ENCODE measurements around the gene SAFB2. TPM values are rescaled to one million over a fixed set of nuclear protein-coding genes. Genes with fewer than 3 reads are reported as not detected.

Gene SAFB2
- total and polyA plus RNA-seq, 2 donors (not counting 3 experiments of a cell fraction or from before 2014, with no cell fraction given): 24.6 to 85.9 TPM

GRCh38 chr19:5619946-5620345 is 2.6 kb downstream of the SAFB2 start:
- FAIRE-seq (peak; percentile 43), DNase-seq (ENCODE audit: low read depth, low spot score) (no peak)
- no peak overlapping the region for H2AFZ ChIP-seq (ENCODE audit: low read depth, low read length)
- H3K79me2 ChIP-seq (ENCODE audit: control insufficient read depth, insufficient read depth, low read length): peaks cover 76% of the 10 kb centered on the region
- BruUV-seq (replicated peaks): no TSS peak
- CTCF ChIA-PET: interaction anchor here (1.0 kb wide), 1 partner anchor 36 kb away, joined by 3 read pairs; no protein-coding TSS in a partner anchor
- H3K27ac ChIP-seq (ENCODE audit: insufficient read depth, low read depth, low read length): no peak overlapping the region
- no peak overlapping the region for H3K4me3 ChIP-seq (replicated peaks in 1 of 3; ENCODE audit: insufficient read depth in 1 of 3, low read depth in 1 of 3, low read length in 3 of 3)
- no peak for TF ChIP-seq CTCF (IDR thresholded peaks at IDR 0.05; ENCODE audit: extremely low read depth in 1 of 2, insufficient read depth in 1 of 2, low read depth in 1 of 2, low read length in 2 of 2)
- no peak for TF ChIP-seq POLR2AphosphoS5 (IDR thresholded peaks at IDR 0.05; ENCODE audit: insufficient read depth, low read depth, low read length)
- TF ChIP-seq FOS (IDR thresholded peaks at IDR 0.05; ENCODE audit: borderline replicate concordance, insufficient read depth, low read length): no peak
- TF ChIP-seq MYC (IDR thresholded peaks at IDR 0.05; ENCODE audit: low read depth, low read length): no peak
- TF ChIP-seq GATA2 (IDR thresholded peaks at IDR 0.05; ENCODE audit: insufficient read depth, insufficient read length, low read depth, low read length): no peak
- no peak for TF ChIP-seq EZH2 (IDR thresholded peaks at IDR 0.05; ENCODE audit: borderline replicate concordance, low read depth, low read length, severe bottlenecking)
- TF ChIP-seq MAX (IDR thresholded peaks at IDR 0.05; ENCODE audit: insufficient read depth, insufficient read length): no peak
- no peak for TF ChIP-seq POLR2A (IDR thresholded peaks at IDR 0.05; ENCODE audit: low read depth, low read length)
- TF ChIP-seq JUN (IDR thresholded peaks at IDR 0.05; ENCODE audit: borderline replicate concordance, insufficient read depth, insufficient read length, low read depth): no peak
- peaks cover 5% of the 10 kb centered on the region for H4K20me1 ChIP-seq (replicated peaks; ENCODE audit: control insufficient read depth, extremely low read depth, insufficient read depth, low read length)
- intact Hi-C loops (cut with micrococcal nuclease) (no loop called here), dilution Hi-C loops (cut with MboI; ENCODE audit: extremely low pct_ligation_motif_present, low sequenced_read_pairs) (no loop called here)
- H3K9me3 ChIP-seq (replicated peaks; ENCODE audit: control insufficient read depth, insufficient read depth, low read length): no peaks in the 10 kb centered on the region
- H3K4me2 ChIP-seq (ENCODE audit: insufficient read depth, low read length): no peak overlapping the region
- POLR2A ChIA-PET: no interaction called here
- peaks cover 20% of the 10 kb centered on the region for H3K4me1 ChIP-seq (ENCODE audit: control insufficient read depth, extremely low read depth, insufficient read depth, low read length)
- H3K27me3 ChIP-seq (ENCODE audit: control insufficient read depth in 2 of 2, insufficient read depth in 2 of 2, low read length in 2 of 2): no peaks in the 10 kb centered on the region
- no peaks in the 10 kb centered on the region for H3K9me1 ChIP-seq (replicated peaks; ENCODE audit: control insufficient read depth, extremely low read depth, insufficient read depth, low read length)
- H3K36me3 ChIP-seq (ENCODE audit: control insufficient read depth in 2 of 2, extremely low read depth in 1 of 2, insufficient read depth in 2 of 2, low read length in 2 of 2): peaks cover 12 to 18% of the 10 kb centered on the region in 2 experiments
- H3K9ac ChIP-seq (replicated peaks; ENCODE audit: extremely low read depth, insufficient read depth, low read length): no peak overlapping the region

Data from endothelial cell of umbilical vein (primary cell).